Aorta (tissue), 5 donors: ENCODE results near the gene ACSL3. TPM values are rescaled to one million over a fixed set of nuclear protein-coding genes. Genes with fewer than 3 reads are reported as not detected.

Source experiments
- ATAC-seq: fragments of 200-7000 bp; cut with Tn5 transposase; one replicate; pipeline ENCODE4 v1.9.1; 2022; ENCODE audit warnings: moderate library complexity; ENCODE audit not compliant: low FRiP score
- DNase-seq, 2 donors: peaks; one replicate each; pipeline ENCODE4 v3.0.0-alpha.2; 2020
- H3K27ac ChIP-seq, 2 donors: one replicate each; pipeline ENCODE4 v1.5.1; 2013; ENCODE audit warnings: low read length in 2 of 2, mild to moderate bottlenecking in 2 of 2, moderate library complexity in 2 of 2, control low read depth in 1 of 2, inconsistent platforms in 1 of 2, low read depth in 1 of 2
- H3K27me3 ChIP-seq, 2 donors: one replicate each; pipeline ENCODE4 v1.6.1; 2013; ENCODE audit warnings: control low read depth in 1 of 2, low read length in 1 of 2, mild to moderate bottlenecking in 1 of 2, moderate library complexity in 1 of 2; ENCODE audit not compliant: insufficient read depth in 2 of 2, control insufficient read depth in 1 of 2
- H3K36me3 ChIP-seq, 2 donors: one replicate each; pipeline ENCODE4 v1.6.1; 2013; ENCODE audit warnings: control low read depth in 1 of 2, low read length in 1 of 2, mild to moderate bottlenecking in 1 of 2; ENCODE audit not compliant: insufficient read depth in 2 of 2, control insufficient read depth in 1 of 2
- H3K4me1 ChIP-seq, 2 donors: one replicate each; pipeline ENCODE4 v1.6.1; 2013; ENCODE audit warnings: low read length in 2 of 2, control low read depth in 1 of 2, mild to moderate bottlenecking in 1 of 2, moderate library complexity in 1 of 2; ENCODE audit not compliant: insufficient read depth in 2 of 2, control insufficient read depth in 1 of 2
- H3K4me3 ChIP-seq, 2 donors: one replicate each; pipeline ENCODE4 v1.5.1; 2013; ENCODE audit warnings: low read length in 2 of 2, control low read depth in 1 of 2, mild to moderate bottlenecking in 1 of 2
- H3K9me3 ChIP-seq: one replicate; pipeline ENCODE4 v1.6.1; 2013; ENCODE audit warnings: mild to moderate bottlenecking, low read length; ENCODE audit not compliant: control insufficient read depth
- WGBS, 2 donors: extraction: QIAGEN DNeasy Blood & Tissue Kit; methylation state at CpG; one replicate each; pipeline ENCODE4 v1.1.7; 2013; 5-methylcytosine and 5-hydroxymethylcytosine counted together
- intact Hi-C, 2 donors: fragments of 100-400 bp; cut with DNase I; formaldehyde crosslinking; loops; one replicate each; pipeline versions ENCODE4 v1.14.2 to v1.15.0; 2022
- polyA plus RNA-seq, 2 donors: library from polyadenylated mRNA; stranded (reverse); fragments of 200-250 nt; gene quantifications; one replicate each; pipeline ENCODE4 v1.2.3, GENCODE V29; 2013
- total RNA-seq, 2 donors: library from RNA; stranded (reverse); fragmentation: NEBNext Ultra II Directional; extraction: Animal tissue kit (Norgen Biotek cat#: 25700); gene quantifications; one replicate each; pipeline ENCODE4 v1.2.1, GENCODE V29; 2021
- donor health status: healthy with polysubstance abuse.
- donor health status: Bipolar disorder and iron deficiency.
- donor health status: DM: no; HTN: no; CAD: no.
- donor health status: DM: no; HTN: no; CAD: no.
- donor health status: DM: yes; HTN: yes; CAD: no.

The ACSL3 gene
- total and polyA plus RNA-seq, 4 donors: 14.0 to 69.0 (median 52.9) TPM

DNA sequence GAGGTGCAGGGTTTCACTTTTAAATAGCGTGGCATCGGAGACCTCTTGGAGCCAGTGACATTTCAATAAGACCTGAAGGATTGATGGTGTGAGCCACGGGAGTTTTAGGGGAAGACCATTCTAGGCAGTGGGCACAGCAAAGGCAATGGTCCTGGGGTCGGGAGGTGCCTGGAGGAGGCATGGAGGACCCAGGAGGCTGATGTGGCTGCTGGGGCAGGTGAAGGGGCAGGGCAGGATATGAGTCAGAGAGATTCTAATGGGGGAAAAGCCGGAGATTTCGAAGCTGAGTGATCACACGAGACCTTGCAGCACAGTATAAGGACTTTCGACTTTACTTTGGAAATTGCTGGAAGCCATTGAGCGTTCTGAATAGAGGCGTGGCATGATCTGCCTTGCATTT, 111.6 kb downstream of the ACSL3 start:
- intact Hi-C loops: loop anchor here (5.0 to 10.0 kb wide), 3 partner anchors 130 to 825 kb away; no protein-coding TSS in a partner anchor
- Histone ChIP-seq H3K27ac (no peak overlapping the region), H3K4me3 (no peak overlapping the region), H3K4me1 (no peaks in the 10 kb centered on the region), H3K36me3 (no peaks in the 10 kb centered on the region), H3K27me3 (no peaks in the 10 kb centered on the region), H3K9me3 (no peaks in the 10 kb centered on the region)
- WGBS, 2 donors: 92 to 93% methylated on average over 10 of the region's 10 CpGs
- ATAC-seq: no peak
- no peak for DNase-seq

DNA sequence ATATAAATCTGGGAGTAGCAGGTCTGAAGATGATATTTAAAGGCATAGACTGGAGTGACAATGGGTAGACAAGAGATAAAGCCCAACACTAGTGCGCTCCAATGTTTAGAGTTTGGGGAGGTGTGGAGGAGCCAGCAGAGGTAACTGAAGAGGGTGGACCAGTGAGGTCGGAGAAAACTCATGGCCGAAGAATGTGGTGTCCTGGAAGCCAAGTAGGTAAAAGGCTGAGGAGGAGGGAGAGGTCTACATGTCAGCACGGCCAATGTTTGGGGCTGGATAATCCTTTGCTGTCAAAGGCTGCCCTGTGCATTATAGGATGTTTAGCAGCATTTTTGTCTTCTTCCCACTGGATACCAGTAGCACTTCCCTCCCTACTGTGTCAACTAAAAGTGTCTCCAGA, 112.4 kb downstream of the ACSL3 start:
- no peaks in the 10 kb centered on the region for H3K27me3 ChIP-seq
- no peak overlapping the region for H3K4me3 ChIP-seq
- WGBS, 2 donors: 85% methylated on average over 4 of the region's 4 CpGs
- no peaks in the 10 kb centered on the region for H3K4me1 ChIP-seq
- no peaks in the 10 kb centered on the region for H3K9me3 ChIP-seq
- no peak for ATAC-seq
- H3K36me3 ChIP-seq: no peaks in the 10 kb centered on the region
- DNase-seq: no peak
- H3K27ac ChIP-seq: no peak overlapping the region
- intact Hi-C loops: loop anchor here (5.0 to 10.0 kb wide), 3 partner anchors 129 to 824 kb away; no protein-coding TSS in a partner anchor

DNA sequence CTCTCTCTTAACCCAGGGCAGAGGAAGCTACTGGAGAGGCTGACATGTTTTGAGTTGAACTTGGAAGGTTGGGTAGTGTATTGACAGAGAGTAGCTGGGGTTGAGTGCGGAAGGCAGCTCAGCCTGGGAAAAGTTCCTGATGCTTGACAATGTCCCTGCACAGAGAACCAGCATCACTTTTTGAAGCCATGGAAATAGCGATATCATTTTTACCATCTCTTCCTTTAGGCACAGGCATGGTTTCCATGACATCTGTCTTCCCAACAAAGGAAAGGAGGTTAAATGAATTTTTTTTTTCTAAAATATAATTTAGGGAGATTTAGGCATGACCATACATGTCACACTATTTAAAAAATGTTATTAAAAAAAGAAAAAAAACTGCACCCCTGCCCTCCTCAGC, 112.9 kb downstream of the ACSL3 start:
- Histone ChIP-seq H3K27ac (no peak overlapping the region), H3K4me3 (no peak overlapping the region), H3K27me3 (no peaks in the 10 kb centered on the region), H3K36me3 (no peaks in the 10 kb centered on the region), H3K9me3 (no peaks in the 10 kb centered on the region), H3K4me1 (no peaks in the 10 kb centered on the region)
- WGBS, 2 donors: 95 to 97% methylated on average over 2 of the region's 2 CpGs
- intact Hi-C loops: loop anchor here (5.0 to 10.0 kb wide), 3 partner anchors 129 to 824 kb away; no protein-coding TSS in a partner anchor
- DNase-seq: no peak
- ATAC-seq: no peak

DNA sequence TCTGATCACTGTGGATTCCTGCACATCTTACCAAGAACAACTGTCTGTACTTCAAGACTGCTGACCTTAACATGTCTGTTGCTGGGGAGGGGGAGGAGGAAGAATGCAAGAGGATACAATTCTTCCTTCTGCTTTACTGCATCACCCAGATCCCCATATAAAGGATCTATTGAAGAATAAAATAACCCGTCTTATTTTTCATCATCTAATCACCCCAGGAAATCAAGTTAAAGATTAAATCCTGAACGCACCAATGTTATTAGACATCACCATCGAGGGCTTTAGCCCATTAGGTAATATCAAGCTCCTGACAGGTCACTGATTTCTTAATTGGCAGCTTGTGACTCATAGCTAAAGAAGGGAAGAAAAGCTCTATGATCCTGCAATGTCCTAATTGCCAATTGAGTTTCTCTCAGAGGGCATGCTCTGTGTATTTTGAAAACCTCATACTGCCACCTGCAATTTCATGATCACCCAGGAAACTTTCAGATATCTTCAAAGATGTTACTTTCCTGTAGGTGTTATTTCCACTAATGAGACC, 115.8 kb downstream of the ACSL3 start:
- intact Hi-C loops: loop anchor here in 1 of 2 donors (10.0 kb wide), 1 partner anchor 478 kb away; no protein-coding TSS in a partner anchor
- no peak for ATAC-seq

DNA sequence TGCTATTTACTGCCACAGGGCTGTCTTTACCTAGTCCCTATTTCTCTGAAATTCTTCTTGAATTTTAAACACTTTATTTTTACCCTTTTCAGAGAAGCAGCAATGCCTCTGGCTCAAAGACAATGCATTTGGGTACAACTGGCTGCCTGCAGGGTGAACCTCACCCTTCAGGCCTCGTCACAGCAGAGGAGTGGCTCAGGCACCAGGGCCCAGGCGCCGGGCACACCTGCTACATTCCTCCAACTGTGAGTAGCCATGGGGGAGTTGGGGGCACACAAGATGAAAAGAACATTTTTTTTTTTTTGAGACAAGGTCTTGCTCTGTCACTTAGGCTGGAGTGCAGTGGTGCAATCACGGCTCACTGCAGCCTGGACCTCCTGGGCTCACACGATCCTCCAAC, 116.3 kb downstream of the ACSL3 start:
- 96 to 99% methylated on average over 5 of the region's 5 CpGs for WGBS, 2 donors
- Histone ChIP-seq H3K4me3 (no peak overlapping the region), H3K27ac (no peak overlapping the region), H3K9me3 (no peaks in the 10 kb centered on the region), H3K4me1 (peaks cover 0 to 2% of the 10 kb centered on the region in 2 donors), H3K27me3 (no peaks in the 10 kb centered on the region), H3K36me3 (no peaks in the 10 kb centered on the region)
- ATAC-seq: no peak
- no peak for DNase-seq
- intact Hi-C loops: loop anchor here in 1 of 2 donors (10.0 kb wide), 1 partner anchor 478 kb away; no protein-coding TSS in a partner anchor

More for the DNA sequence above, 115.8 kb downstream of the ACSL3 start:
- DNase-seq: no peak
- Histone ChIP-seq H3K36me3 (no peaks in the 10 kb centered on the region), H3K27me3 (no peaks in the 10 kb centered on the region), H3K4me3 (no peak overlapping the region), H3K27ac (no peak overlapping the region), H3K4me1 (peaks cover 0 to 2% of the 10 kb centered on the region in 2 donors), H3K9me3 (no peaks in the 10 kb centered on the region)
- 91% methylated on average over 3 of the region's 3 CpGs for WGBS, 2 donors

DNA sequence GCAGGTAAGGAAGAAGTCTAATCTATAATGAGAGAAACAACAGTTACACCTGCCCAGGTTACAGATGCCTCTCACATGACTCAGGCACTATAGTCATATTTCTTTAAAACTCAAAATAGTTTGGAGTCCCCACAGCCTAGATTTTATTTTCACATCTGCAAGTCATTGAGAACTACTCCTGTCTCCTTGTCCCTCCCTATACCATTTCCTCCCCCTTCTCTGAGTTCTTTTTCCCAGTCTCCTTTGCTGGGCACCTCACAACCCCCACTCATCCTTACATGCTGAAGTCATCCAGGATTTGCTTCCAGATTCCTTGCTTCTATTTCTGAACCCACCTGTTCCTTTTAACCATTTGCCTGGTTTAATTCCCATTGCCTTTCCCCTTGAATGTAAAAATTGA, 118.0 kb downstream of the ACSL3 start:
- Histone ChIP-seq H3K27ac (no peak overlapping the region), H3K27me3 (no peaks in the 10 kb centered on the region), H3K4me1 (peaks cover 0 to 2% of the 10 kb centered on the region in 2 donors), H3K4me3 (no peak overlapping the region), H3K9me3 (no peaks in the 10 kb centered on the region), H3K36me3 (no peaks in the 10 kb centered on the region)
- DNase-seq (no peak), ATAC-seq (no peak)
- intact Hi-C loops: loop anchor here in 1 of 2 donors (10.0 kb wide), 1 partner anchor 476 kb away; no protein-coding TSS in a partner anchor

DNA sequence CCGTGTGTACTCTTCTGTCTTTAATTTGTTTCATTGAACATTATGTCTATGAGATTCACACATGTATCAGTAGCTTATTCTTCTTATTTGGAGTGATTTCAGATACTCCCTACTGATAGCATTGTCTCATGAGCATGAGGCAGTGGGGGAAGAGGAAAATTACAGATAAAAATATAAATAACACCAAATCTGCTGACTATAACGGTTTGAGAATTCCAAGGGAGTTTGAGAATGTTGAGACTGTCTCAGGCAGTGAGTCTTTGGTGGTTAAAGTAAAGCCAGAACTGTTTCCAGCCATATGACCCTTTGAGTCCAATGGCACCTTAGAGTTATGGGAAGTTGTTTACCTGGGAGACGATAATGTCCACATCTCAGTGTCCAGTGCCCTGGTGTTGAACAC, 118.6 kb downstream of the ACSL3 start:
- no peak overlapping the region for H3K4me3 ChIP-seq
- intact Hi-C loops: loop anchor here in 1 of 2 donors (10.0 kb wide), 1 partner anchor 475 kb away; no protein-coding TSS in a partner anchor
- H3K27me3 ChIP-seq: no peaks in the 10 kb centered on the region
- DNase-seq: no peak
- H3K27ac ChIP-seq: no peak overlapping the region
- ATAC-seq: no peak
- peaks cover 0 to 2% of the 10 kb centered on the region in 2 donors for H3K4me1 ChIP-seq
- no peaks in the 10 kb centered on the region for H3K9me3 ChIP-seq
- 79 to 81% methylated on average over 3 of the region's 3 CpGs for WGBS, 2 donors
- H3K36me3 ChIP-seq: no peaks in the 10 kb centered on the region

DNA sequence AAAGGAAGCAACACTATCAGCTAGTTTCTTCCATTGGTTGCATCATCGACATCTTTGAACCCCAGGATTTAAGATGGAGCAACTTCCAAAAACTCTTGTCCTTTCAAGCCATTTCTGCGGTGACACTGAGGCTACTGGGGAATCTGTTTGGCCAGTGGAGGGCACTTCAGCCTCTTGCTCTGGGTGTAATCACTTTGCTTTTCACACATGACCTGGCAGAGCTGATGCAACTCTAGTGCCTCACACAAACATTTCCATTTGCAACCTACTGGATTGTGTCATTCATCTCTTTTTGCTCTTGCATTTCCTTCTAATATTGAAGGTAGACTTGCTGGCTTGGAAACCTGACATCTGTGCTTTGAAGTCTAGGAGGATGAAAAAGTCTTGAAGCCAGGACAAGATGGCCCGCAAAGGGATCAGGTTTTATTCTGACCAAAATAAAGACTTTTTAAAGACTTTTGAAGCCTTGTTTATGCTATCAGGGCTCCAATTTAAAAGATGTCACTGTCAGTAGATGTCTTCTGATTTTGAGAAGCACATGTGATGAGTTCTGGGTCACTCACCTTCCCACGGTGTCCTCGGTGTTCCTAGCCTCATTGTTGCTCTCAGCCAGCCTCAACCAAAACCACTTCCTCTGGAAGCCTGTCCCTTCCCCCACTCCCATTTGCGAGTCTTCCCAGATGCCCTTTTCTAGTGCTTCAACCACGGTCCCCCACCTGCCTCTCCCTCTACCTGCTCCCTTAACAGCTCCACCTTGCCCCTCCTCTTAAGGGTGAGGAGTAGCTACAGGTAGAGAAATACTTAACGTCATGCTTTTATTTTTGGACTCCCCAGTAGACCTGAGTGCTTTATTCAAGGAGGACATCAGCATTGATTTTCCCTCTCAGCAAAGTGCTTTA, 121.4 kb downstream of the ACSL3 start:
- Histone ChIP-seq H3K9me3 (no peaks in the 10 kb centered on the region), H3K27ac (no peak overlapping the region)
- WGBS, 2 donors: 87% methylated on average over 8 of the region's 8 CpGs

More for the DNA sequence above, 121.4 kb downstream of the ACSL3 start:
- ATAC-seq (peak; percentile 80), DNase-seq (peak; percentile 70 to 72)
- intact Hi-C loops: loop anchor here in 1 of 2 donors (5.0 kb wide), 1 partner anchor 120 kb away; no protein-coding TSS in a partner anchor
- Histone ChIP-seq H3K36me3 (no peaks in the 10 kb centered on the region), H3K4me3 (no peak overlapping the region), H3K4me1 (peaks cover 4 to 10% of the 10 kb centered on the region in 2 donors), H3K27me3 (no peaks in the 10 kb centered on the region)
